HEK293 (cell line): ENCODE data around the gene CRYBG1.

ENCODE experiments used
- ATF2 ChIP-seq: fragments of 450-650 bp; formaldehyde crosslinking; IDR thresholded peaks from 2 replicates; pipeline ENCODE4 v1.5.1; 2016; ENCODE audit warnings: missing biosample characterization, missing genetic modification characterization, low read depth
- CTCF ChIP-seq: fragments of 450-650 bp; formaldehyde crosslinking; IDR thresholded peaks from 2 replicates; pipeline ENCODE4 v1.5.1; 2016; ENCODE audit warnings: missing biosample characterization, missing genetic modification characterization
- MEIS1 ChIP-seq: sonication (generic); formaldehyde crosslinking; IDR thresholded peaks from 2 replicates; pipeline ENCODE4 v1.8.1; 2022; ENCODE audit warnings: missing genetic modification reagents, mild to moderate bottlenecking, borderline replicate concordance
- PRDM1 ChIP-seq: fragments of 450-650 bp; formaldehyde crosslinking; IDR thresholded peaks from 2 replicates; pipeline ENCODE4; 2016; ENCODE audit warnings: missing biosample characterization, missing genetic modification characterization
- TCF7L2 ChIP-seq: IDR thresholded peaks from 2 replicates; pipeline ENCODE4 v1.6.1; 2011; ENCODE audit warnings: low read depth, mild to moderate bottlenecking, inconsistent platforms, low read length, moderate library complexity, borderline replicate concordance
- ZNF169 ChIP-seq: fragments of 450-650 bp; formaldehyde crosslinking; IDR thresholded peaks from 2 replicates; pipeline ENCODE4 v1.5.1; 2016; ENCODE audit warnings: missing biosample characterization, missing genetic modification characterization
- ZNF280D ChIP-seq: fragments of 450-650 bp; formaldehyde crosslinking; IDR thresholded peaks from 2 replicates; pipeline ENCODE4 v1.5.1; 2016; ENCODE audit warnings: missing biosample characterization, missing genetic modification characterization
- ZNF302 ChIP-seq: fragments of 450-650 bp; formaldehyde crosslinking; IDR thresholded peaks from 2 replicates; pipeline ENCODE4 v1.5.1; 2016; ENCODE audit warnings: missing biosample characterization, missing genetic modification characterization, low read depth
- ZNF366 ChIP-seq: fragments of 450-650 bp; formaldehyde crosslinking; conservative IDR thresholded peaks from 2 replicates; pipeline ENCODE4 v1.5.1; 2016; ENCODE audit warnings: missing biosample characterization, missing genetic modification characterization
- ZNF600 ChIP-seq: fragments of 450-650 bp; formaldehyde crosslinking; IDR thresholded peaks from 2 replicates; pipeline ENCODE4 v1.5.1; 2016; ENCODE audit warnings: missing biosample characterization, missing genetic modification characterization
- ZNF747 ChIP-seq: fragments of 450-650 bp; formaldehyde crosslinking; IDR thresholded peaks from 2 replicates; pipeline ENCODE4 v1.5.1; 2016; ENCODE audit warnings: missing biosample characterization, missing genetic modification characterization
- ZSCAN4 ChIP-seq: fragments of 450-650 bp; formaldehyde crosslinking; IDR thresholded peaks from 2 replicates; pipeline ENCODE4 v1.5.1; 2017; ENCODE audit warnings: missing biosample characterization, missing genetic modification characterization
- ZXDB ChIP-seq: fragments of 450-650 bp; formaldehyde crosslinking; IDR thresholded peaks from 2 replicates; pipeline ENCODE4 v1.5.1; 2016; ENCODE audit warnings: missing biosample characterization, missing genetic modification characterization

GRCh38 chr6:106451439-106451838 lies 90.9 kb downstream of the CRYBG1 start:
- TF ChIP-seq CTCF (tag by site-specific recombination) (no peak), ZNF366 (tag by site-specific recombination) (no peak), ZXDB (tag by site-specific recombination) (no peak), ZNF169 (tag by site-specific recombination) (no peak), ATF2 (no peak), TCF7L2 (no peak), ZNF280D (no peak), MEIS1 (CRISPR knock-in tag) (no peak), PRDM1 (tag by site-specific recombination) (no peak), ZSCAN4 (no peak), ZNF302 (no peak), ZNF600 (tag by site-specific recombination) (no peak), ZNF747 (tag by site-specific recombination) (no peak)
